Esophagus squamous epithelium (tissue), 5 donors: Measurements from ENCODE around the gene TTC22. TPM values are rescaled to one million over a fixed set of nuclear protein-coding genes. Genes with fewer than 3 reads are reported as not detected.
A peak's percentile ranks its signal among the peaks of the same experiment; 100 is the strongest.

Experiments used
- DNase-seq: peaks from one replicate; lab custom pipeline; 2025; lab: John Stamatoyannopoulos, UW
- H3K27ac ChIP-seq, 4 donors: fragments of 200-600 bp; sonication (generic); one replicate each; pipeline ENCODE4 v1.5.1; 2016 to 2019; ENCODE audit warnings: mild to moderate bottlenecking in 1 of 4
- H3K27me3 ChIP-seq, 4 donors: fragments of 200-600 bp; sonication (generic); 1 replicate in 3 of 4; 2 replicates in 1 of 4; pipeline versions ENCODE4 v1.5.1 to v1.6.0; 2017 to 2021; ENCODE audit warnings: antibody characterized with exemption in 1 of 4
- H3K36me3 ChIP-seq, 3 donors: fragments of 200-600 bp; sonication (generic); one replicate each; pipeline ENCODE4 v1.5.1; 2016 to 2019
- H3K4me1 ChIP-seq, 3 donors: fragments of 200-600 bp; sonication (generic); one replicate each; pipeline ENCODE4 v1.5.1; 2017 to 2019
- H3K4me3 ChIP-seq, 4 donors: fragments of 200-600 bp; sonication (generic); 1 replicate in 3 of 4; 2 replicates in 1 of 4; pipeline ENCODE4 v1.5.1; 2016 to 2019; ENCODE audit warnings: mild to moderate bottlenecking in 2 of 4, moderate library complexity in 1 of 4
- H3K9me3 ChIP-seq, 3 donors: fragments of 200-600 bp; sonication (generic); one replicate each; pipeline ENCODE4 v1.5.1; 2016 to 2019
- POLR2A ChIP-seq, 4 donors: fragments of 450-650 bp; IDR thresholded peaks; one replicate each; pipeline ENCODE4 v1.6.1; 2017; ENCODE audit warnings: antibody characterized with exemption in 4 of 4, mild to moderate bottlenecking in 4 of 4, moderate library complexity in 3 of 4
- WGBS, 2 donors: methylation state at CpG; one replicate each; pipeline ENCODE4 v1.1.5; 2018; 5-methylcytosine and 5-hydroxymethylcytosine counted together
- intact Hi-C: fragments of 100-400 bp; cut with DNase I; formaldehyde crosslinking; loops from one replicate; pipeline ENCODE4 v1.15.0; 2022
- total RNA-seq, 4 donors: library from RNA; depleted of rRNA; stranded (reverse); fragments of >200 nt; gene quantifications; one replicate each; pipeline ENCODE4 v1.1.0, GENCODE V29; 2016
- TF ChIP-seq, protein P1 (sequence below), 6 experiments: fragments of 450-650 bp in 4 of 6; fragments of 200-600 bp in 2 of 6; sonication (generic) in 2 of 6; IDR thresholded peaks; one replicate each; pipeline ENCODE4 v1.5.1; 2016 to 2019; ENCODE audit warnings: antibody characterized with exemption in 6 of 6, mild to moderate bottlenecking in 4 of 6, moderate library complexity in 4 of 6
- donor health status: DM: yes; HTN: yes; CAD: no.

TTC22 gene
- total RNA-seq, 4 donors from 2014 or later: 73.4 to 323 (median 141) TPM

GRCh38 chr1:54805981-54806381, 4.9 kb upstream of the TTC22 start:
- Histone ChIP-seq H3K36me3 (no peaks in the 10 kb centered on the region), H3K27me3 (peaks cover 0 to 25% (median 2%) of the 10 kb centered on the region in 4 donors), H3K9me3 (no peaks in the 10 kb centered on the region), H3K27ac (peak overlapping the region; percentile 21 to 94 (median 88)), H3K4me1 (peaks cover 5 to 80% (median 8%) of the 10 kb centered on the region in 3 donors), H3K4me3 (no peak overlapping the region)
- intact Hi-C loops: loop anchor here (10.0 kb wide), 1 partner anchor 301 kb away; no protein-coding TSS in a partner anchor
- TF ChIP-seq, protein P1, sequence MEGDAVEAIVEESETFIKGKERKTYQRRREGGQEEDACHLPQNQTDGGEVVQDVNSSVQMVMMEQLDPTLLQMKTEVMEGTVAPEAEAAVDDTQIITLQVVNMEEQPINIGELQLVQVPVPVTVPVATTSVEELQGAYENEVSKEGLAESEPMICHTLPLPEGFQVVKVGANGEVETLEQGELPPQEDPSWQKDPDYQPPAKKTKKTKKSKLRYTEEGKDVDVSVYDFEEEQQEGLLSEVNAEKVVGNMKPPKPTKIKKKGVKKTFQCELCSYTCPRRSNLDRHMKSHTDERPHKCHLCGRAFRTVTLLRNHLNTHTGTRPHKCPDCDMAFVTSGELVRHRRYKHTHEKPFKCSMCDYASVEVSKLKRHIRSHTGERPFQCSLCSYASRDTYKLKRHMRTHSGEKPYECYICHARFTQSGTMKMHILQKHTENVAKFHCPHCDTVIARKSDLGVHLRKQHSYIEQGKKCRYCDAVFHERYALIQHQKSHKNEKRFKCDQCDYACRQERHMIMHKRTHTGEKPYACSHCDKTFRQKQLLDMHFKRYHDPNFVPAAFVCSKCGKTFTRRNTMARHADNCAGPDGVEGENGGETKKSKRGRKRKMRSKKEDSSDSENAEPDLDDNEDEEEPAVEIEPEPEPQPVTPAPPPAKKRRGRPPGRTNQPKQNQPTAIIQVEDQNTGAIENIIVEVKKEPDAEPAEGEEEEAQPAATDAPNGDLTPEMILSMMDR (IDR thresholded peaks at IDR 0.05): no peak
- no peak for TF ChIP-seq POLR2A (IDR thresholded peaks at IDR 0.05)
- 75 to 85% methylated on average over 13 to 29 of the region's 35 CpGs for WGBS, 2 donors
- no peak for DNase-seq

GRCh38 chr1:54805466-54805865, 4.3 kb upstream of the TTC22 start:
- intact Hi-C loops: loop anchor here (10.0 kb wide), 1 partner anchor 301 kb away; no protein-coding TSS in a partner anchor
- H3K36me3 ChIP-seq: no peaks in the 10 kb centered on the region
- WGBS, 2 donors: 94 to 100% methylated on average over 1 to 3 of the region's 3 CpGs
- TF ChIP-seq POLR2A (IDR thresholded peaks at IDR 0.05): no peak
- TF ChIP-seq, protein P1 (IDR thresholded peaks at IDR 0.05): no peak
- no peak for DNase-seq
- H3K4me3 ChIP-seq: no peak overlapping the region
- H3K9me3 ChIP-seq: no peaks in the 10 kb centered on the region
- peak overlapping the region; percentile 80 to 94 (median 88) for H3K27ac ChIP-seq
- H3K4me1 ChIP-seq: peaks cover 5 to 85% (median 8%) of the 10 kb centered on the region in 3 donors
- peaks cover 0 to 30% (median 2%) of the 10 kb centered on the region in 4 donors for H3K27me3 ChIP-seq

GRCh38 chr1:54804471-54805132, 3.5 kb upstream of the TTC22 start:
- H3K4me3 ChIP-seq: no peak overlapping the region
- DNase-seq: no peak
- no peaks in the 10 kb centered on the region for H3K36me3 ChIP-seq
- intact Hi-C loops: loop anchor here (10.0 kb wide), 1 partner anchor 300 kb away; no protein-coding TSS in a partner anchor
- TF ChIP-seq POLR2A (IDR thresholded peaks at IDR 0.05): no peak
- TF ChIP-seq, protein P1 (IDR thresholded peaks at IDR 0.05): no peak
- H3K27ac ChIP-seq: peak overlapping the region; percentile 80 to 94 (median 88)
- 40 to 57% methylated on average over 1 to 3 of the region's 6 CpGs for WGBS, 2 donors
- H3K27me3 ChIP-seq: peaks cover 0 to 32% (median 2%) of the 10 kb centered on the region in 4 donors
- H3K9me3 ChIP-seq: no peaks in the 10 kb centered on the region
- peaks cover 5 to 94% (median 9%) of the 10 kb centered on the region in 3 donors for H3K4me1 ChIP-seq

GRCh38 chr1:54803761-54804470, 2.8 kb upstream of the TTC22 start:
- H3K36me3 ChIP-seq: no peaks in the 10 kb centered on the region
- peaks cover 0 to 35% (median 2%) of the 10 kb centered on the region in 4 donors for H3K27me3 ChIP-seq
- peaks cover 5 to 99% (median 13%) of the 10 kb centered on the region in 3 donors for H3K4me1 ChIP-seq
- intact Hi-C loops: loop anchor here (10.0 kb wide), 1 partner anchor 299 kb away; no protein-coding TSS in a partner anchor
- 68 to 83% methylated on average over 3 to 4 of the region's 4 CpGs for WGBS, 2 donors
- no peak for TF ChIP-seq POLR2A (IDR thresholded peaks at IDR 0.05)
- TF ChIP-seq, protein P1 (IDR thresholded peaks at IDR 0.05): no peak
- DNase-seq: no peak
- H3K9me3 ChIP-seq: no peaks in the 10 kb centered on the region
- no peak overlapping the region for H3K4me3 ChIP-seq
- peak overlapping the region; percentile 80 to 94 (median 88) for H3K27ac ChIP-seq
